MM.1S (cell line): Measurements from ENCODE around the gene LCT.

Source experiments
- DNase-seq: peaks from one replicate; pipeline ENCODE4 v3.0.0-alpha.2; 2015
- H2AFZ ChIP-seq: fragments of 300-600 bp; sonication (generic); 2 replicates; pipeline ENCODE4 v1.6.0; 2016; ENCODE audit warnings: antibody characterized with exemption, low read length
- H3F3A ChIP-seq: fragments of 300-600 bp; sonication (generic); 2 replicates; pipeline ENCODE4 v1.6.1; 2016; ENCODE audit warnings: mild to moderate bottlenecking, antibody characterized with exemption, low read length, moderate library complexity, mixed read lengths; ENCODE audit not compliant: insufficient read depth
- H3K27ac ChIP-seq: fragments of 300-600 bp; sonication (generic); 2 replicates; pipeline ENCODE4 v1.5.1; 2016; ENCODE audit warnings: mild to moderate bottlenecking, low read length
- H3K27me3 ChIP-seq: fragments of 300-600 bp; sonication (generic); replicated peaks from 2 replicates; pipeline ENCODE4 v1.6.0; 2016; ENCODE audit warnings: low read length; ENCODE audit not compliant: insufficient read depth
- H3K36me3 ChIP-seq: fragments of 300-600 bp; sonication (generic); replicated peaks from 2 replicates; pipeline ENCODE4 v1.6.1; 2016; ENCODE audit warnings: mild to moderate bottlenecking, low read length, mixed read lengths; ENCODE audit not compliant: insufficient read depth
- H3K4me1 ChIP-seq: fragments of 300-600 bp; sonication (generic); 2 replicates; pipeline ENCODE4 v1.6.1; 2016; ENCODE audit warnings: low read length, mixed read lengths
- H3K4me2 ChIP-seq: fragments of 300-600 bp; sonication (generic); 2 replicates; pipeline ENCODE4 v1.6.0; 2016; ENCODE audit warnings: low read depth, low read length
- H3K4me3 ChIP-seq: fragments of 300-600 bp; sonication (generic); 2 replicates; pipeline ENCODE4 v1.5.1; 2016; ENCODE audit warnings: low read length, mixed read lengths
- H3K79me2 ChIP-seq: fragments of 300-600 bp; sonication (generic); 2 replicates; pipeline ENCODE4 v1.6.1; 2016; ENCODE audit warnings: mixed run types, low read length, mixed read lengths
- H3K9ac ChIP-seq: fragments of 300-600 bp; sonication (generic); 2 replicates; pipeline ENCODE4 v1.6.1; 2016; ENCODE audit warnings: low read length, mixed read lengths
- H3K9me2 ChIP-seq: fragments of 300-600 bp; sonication (generic); replicated peaks from 2 replicates; pipeline ENCODE4 v1.6.1; 2016; ENCODE audit warnings: mild to moderate bottlenecking, low read length, mixed read lengths; ENCODE audit not compliant: insufficient read depth
- H3K9me3 ChIP-seq: fragments of 300-600 bp; sonication (generic); replicated peaks from 2 replicates; pipeline ENCODE4 v1.6.1; 2016; ENCODE audit warnings: mild to moderate bottlenecking, low read length, mixed read lengths; ENCODE audit not compliant: insufficient read depth
- H4K20me1 ChIP-seq: fragments of 300-600 bp; sonication (generic); 2 replicates; pipeline ENCODE4 v1.6.1; 2016; ENCODE audit warnings: mild to moderate bottlenecking, low read length, moderate library complexity, mixed read lengths; ENCODE audit not compliant: insufficient read depth
- EZH2 ChIP-seq: fragments of 300-600 bp; sonication (generic); optimal IDR thresholded peaks from 2 replicates; pipeline ENCODE3; 2017; ENCODE audit warnings: low read depth, mild to moderate bottlenecking, antibody characterized with exemption, low read length, mixed read lengths
- EZH2phosphoT487 ChIP-seq: fragments of 300-600 bp; sonication (generic); IDR thresholded peaks from 2 replicates; pipeline ENCODE4 v1.6.1; 2018; ENCODE audit warnings: antibody characterized with exemption, low read length
- TF ChIP-seq, protein P1 (sequence below): fragments of 300-600 bp; sonication (generic); IDR thresholded peaks from 2 replicates; pipeline ENCODE4 v1.5.1; 2016; ENCODE audit warnings: antibody characterized with exemption, low read length, mixed read lengths

Gene LCT

DNA sequence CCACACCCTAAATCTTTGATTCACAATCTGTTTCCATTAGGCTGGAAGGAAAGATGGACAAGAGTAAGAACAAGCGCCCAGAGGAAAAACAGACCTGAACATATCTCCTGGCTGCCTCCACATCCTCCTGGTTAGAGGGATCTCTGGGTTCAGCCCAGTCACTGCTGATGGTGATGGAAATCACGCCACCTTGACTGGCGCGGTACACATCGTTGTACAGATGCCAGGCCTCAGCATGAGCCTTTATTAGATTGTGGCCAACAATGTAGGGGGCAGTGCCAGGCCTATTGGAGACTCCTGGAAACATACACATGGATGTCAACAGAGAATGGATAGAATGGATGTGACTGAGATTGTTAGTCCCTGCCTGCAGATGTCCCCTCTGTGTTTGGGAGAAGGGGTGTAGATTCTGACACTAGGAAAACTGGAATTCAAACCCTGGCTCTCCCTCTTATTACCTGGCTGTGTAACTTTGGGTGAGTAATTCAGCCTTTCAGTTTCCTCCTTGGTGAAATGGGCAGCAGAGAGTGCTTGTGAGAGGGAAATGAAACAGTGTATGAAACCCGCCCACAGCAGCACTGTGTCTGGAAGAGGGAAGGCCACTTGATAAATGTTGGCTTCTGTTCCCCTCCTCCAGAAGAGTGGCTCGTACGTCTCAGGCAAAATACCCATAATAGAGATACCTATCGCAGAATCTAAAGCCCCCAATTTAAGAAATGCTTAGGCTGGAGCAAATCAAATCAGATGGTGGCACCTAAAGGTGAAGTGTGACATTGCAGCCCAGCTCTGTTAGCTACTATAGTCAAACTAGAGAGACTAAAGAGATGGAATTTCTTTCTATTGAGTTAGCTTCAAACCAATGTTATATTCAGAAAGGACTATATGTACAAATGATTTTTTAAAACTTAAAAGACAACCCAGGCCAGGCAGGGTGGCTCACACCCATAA is 36.2 kb downstream of the LCT start:
- Histone ChIP-seq H3K9me2 (no peaks in the 10 kb centered on the region), H2AFZ (no peak overlapping the region), H3F3A (no peaks in the 10 kb centered on the region), H4K20me1 (no peaks in the 10 kb centered on the region), H3K4me1 (no peaks in the 10 kb centered on the region), H3K27ac (no peak overlapping the region), H3K79me2 (no peaks in the 10 kb centered on the region), H3K9me3 (no peaks in the 10 kb centered on the region), H3K4me3 (no peak overlapping the region), H3K4me2 (no peak overlapping the region), H3K9ac (no peak overlapping the region), H3K27me3 (no peaks in the 10 kb centered on the region), H3K36me3 (no peaks in the 10 kb centered on the region)
- TF ChIP-seq EZH2, result no peak
- TF ChIP-seq, protein P1, sequence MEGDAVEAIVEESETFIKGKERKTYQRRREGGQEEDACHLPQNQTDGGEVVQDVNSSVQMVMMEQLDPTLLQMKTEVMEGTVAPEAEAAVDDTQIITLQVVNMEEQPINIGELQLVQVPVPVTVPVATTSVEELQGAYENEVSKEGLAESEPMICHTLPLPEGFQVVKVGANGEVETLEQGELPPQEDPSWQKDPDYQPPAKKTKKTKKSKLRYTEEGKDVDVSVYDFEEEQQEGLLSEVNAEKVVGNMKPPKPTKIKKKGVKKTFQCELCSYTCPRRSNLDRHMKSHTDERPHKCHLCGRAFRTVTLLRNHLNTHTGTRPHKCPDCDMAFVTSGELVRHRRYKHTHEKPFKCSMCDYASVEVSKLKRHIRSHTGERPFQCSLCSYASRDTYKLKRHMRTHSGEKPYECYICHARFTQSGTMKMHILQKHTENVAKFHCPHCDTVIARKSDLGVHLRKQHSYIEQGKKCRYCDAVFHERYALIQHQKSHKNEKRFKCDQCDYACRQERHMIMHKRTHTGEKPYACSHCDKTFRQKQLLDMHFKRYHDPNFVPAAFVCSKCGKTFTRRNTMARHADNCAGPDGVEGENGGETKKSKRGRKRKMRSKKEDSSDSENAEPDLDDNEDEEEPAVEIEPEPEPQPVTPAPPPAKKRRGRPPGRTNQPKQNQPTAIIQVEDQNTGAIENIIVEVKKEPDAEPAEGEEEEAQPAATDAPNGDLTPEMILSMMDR, result peak; percentile 7; the same call in 1 of the 2 replicates
- no peak for TF ChIP-seq EZH2phosphoT487
- no peak for DNase-seq

DNA sequence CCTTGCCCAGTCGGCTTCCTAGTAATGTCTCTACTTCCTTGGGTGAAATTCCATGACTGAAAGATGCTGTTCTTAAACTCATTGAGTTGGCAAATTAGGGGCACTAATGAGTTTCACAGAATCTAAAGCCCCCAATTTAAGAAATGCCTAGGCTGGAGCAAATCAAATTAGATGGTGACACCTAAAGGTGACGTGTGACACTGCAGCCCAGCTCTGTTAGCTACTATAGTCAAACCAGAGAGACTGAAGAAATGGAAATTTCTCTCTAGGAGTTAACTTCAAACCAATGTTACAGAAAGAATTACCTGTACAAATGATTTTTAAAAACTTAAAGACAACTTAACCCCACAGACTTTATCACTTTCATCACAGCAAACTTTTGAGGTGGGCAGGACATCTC is 37.2 kb downstream of the LCT start:
- Histone ChIP-seq H3K27ac (no peak overlapping the region), H3K9ac (no peak overlapping the region), H3K36me3 (no peaks in the 10 kb centered on the region), H3K27me3 (no peaks in the 10 kb centered on the region), H3K9me3 (no peaks in the 10 kb centered on the region), H3F3A (0 out of 2 replicates have a peak, but pooled peaks cover 3% of the 10 kb centered on the region), H2AFZ (no peak overlapping the region), H3K4me2 (no peak overlapping the region), H3K4me1 (0 out of 2 replicates have a peak, but pooled peaks cover 3% of the 10 kb centered on the region), H4K20me1 (no peaks in the 10 kb centered on the region), H3K4me3 (no peak overlapping the region), H3K79me2 (no peaks in the 10 kb centered on the region), H3K9me2 (no peaks in the 10 kb centered on the region)
- DNase-seq, result no peak
- TF ChIP-seq, protein P1, result peak; percentile 11; the same call in 1 of the 2 replicates
- TF ChIP-seq EZH2, result no peak
- no peak for TF ChIP-seq EZH2phosphoT487

DNA sequence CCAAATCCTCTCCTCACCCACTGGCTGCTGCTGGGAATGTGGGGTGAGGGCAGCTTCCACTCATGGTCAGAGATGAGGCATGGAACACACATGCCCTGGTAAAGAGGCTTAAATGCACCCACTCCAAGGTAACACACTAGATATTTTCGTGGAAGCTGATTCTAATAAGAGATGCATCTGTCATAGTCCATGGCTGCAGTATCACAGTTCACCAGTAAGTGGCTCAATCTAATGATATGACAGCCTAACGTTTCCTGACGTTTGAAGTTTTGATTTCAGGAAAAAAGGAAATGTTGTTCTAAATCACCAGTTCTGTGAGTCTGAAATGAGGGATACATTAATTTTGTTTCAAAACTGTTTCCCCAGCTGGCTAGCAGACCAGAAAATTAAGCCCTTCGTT is 38.2 kb downstream of the LCT start:
- DNase-seq, result no peak
- Histone ChIP-seq H3K36me3 (no peaks in the 10 kb centered on the region), H3K4me1 (peaks cover 7% of the 10 kb centered on the region; the same call in 1 of the 2 replicates), H3K79me2 (no peaks in the 10 kb centered on the region), H3K4me3 (no peak overlapping the region), H3K27me3 (no peaks in the 10 kb centered on the region), H2AFZ (no peak overlapping the region), H3K9me2 (no peaks in the 10 kb centered on the region), H3K9ac (no peak overlapping the region), H3K9me3 (no peaks in the 10 kb centered on the region), H3K4me2 (no peak overlapping the region), H3K27ac (no peak overlapping the region), H4K20me1 (no peaks in the 10 kb centered on the region), H3F3A (0 out of 2 replicates have a peak, but pooled peaks cover 8% of the 10 kb centered on the region)
- TF ChIP-seq EZH2 (no peak), EZH2phosphoT487 (no peak)
- TF ChIP-seq, protein P1, result peak; percentile 16; the same call in 1 of the 2 replicates
